NCI-H226 (cell line): ENCODE data around the gene HLA-DOB.
"Not testable (repeated sequence)": the region's sequence is repeated elsewhere in the genome, so short reads cannot be mapped to it uniquely, and the experiment has no call there.

Experiments used
- DNase-seq: peaks from one replicate; pipeline ENCODE4 v3.0.0-alpha.2; 2015

HLA-DOB gene

DNA sequence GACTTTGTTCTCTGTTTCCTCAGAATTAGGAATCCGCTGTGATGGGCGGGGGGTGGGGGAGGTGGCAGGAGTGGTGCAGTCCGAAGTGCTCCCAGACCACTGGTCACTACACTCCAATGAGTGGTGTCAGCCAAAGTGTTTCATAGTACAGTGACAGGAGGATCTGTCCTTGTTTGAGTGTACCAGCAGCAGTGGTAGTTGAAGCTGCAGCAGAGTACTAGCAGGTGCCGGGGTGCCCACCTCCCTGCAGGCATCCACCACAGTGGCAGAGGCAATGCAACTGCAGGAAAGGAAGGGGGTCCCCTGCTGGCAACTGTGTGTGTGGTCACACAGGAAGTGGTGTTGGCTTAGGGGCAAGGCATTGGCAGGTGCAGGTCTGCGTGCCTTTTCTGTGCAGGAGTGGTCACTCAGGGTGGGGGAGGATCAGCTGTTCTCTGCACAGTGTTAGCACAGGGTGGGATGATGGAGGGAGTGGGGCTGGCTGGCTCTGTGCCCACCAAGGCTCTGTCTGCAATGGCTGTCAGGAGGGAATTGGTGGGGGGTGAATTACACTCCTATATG, 9.7 kb downstream of the HLA-DOB start:
- no peak for DNase-seq

DNA sequence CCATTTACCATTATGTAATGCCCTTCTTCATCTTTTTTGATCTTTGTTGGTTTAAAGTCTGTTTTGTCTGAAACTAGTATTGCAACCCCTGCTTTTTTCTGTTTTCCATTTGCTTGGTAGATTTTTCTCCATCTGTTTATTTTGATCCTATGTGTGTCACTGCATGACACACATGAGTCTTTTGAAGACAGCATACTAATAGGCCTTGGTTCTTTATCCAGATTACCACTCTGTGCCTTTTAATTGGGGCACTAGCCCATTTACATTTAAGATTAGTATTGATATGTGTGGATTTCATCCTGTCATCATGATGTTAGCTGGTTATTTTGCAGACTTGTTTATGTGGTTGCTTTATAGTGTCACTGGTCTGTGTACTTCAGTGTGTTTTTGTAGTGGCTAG, 11.4 kb downstream of the HLA-DOB start:
- DNase-seq = not testable (repeated sequence)

DNA sequence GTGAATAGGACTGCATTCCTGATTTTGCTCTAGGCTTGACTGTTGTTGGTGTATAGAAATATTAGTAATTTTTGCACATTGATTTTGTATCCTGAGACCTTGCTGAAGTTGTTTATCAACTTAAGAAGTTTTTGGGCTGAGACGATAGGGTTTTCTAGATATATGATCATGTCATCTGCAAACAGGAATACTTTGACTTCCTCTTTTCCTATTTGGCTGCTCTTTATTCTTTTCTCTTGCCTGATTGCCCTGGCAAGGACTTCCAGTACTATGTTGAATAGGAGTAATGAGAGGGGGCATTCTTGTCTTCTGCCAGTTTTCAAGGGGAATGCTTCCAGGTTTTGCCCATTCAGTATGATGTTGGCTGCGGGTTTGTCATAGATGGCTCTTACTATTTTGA, 13.4 kb downstream of the HLA-DOB start:
- no peak for DNase-seq

DNA sequence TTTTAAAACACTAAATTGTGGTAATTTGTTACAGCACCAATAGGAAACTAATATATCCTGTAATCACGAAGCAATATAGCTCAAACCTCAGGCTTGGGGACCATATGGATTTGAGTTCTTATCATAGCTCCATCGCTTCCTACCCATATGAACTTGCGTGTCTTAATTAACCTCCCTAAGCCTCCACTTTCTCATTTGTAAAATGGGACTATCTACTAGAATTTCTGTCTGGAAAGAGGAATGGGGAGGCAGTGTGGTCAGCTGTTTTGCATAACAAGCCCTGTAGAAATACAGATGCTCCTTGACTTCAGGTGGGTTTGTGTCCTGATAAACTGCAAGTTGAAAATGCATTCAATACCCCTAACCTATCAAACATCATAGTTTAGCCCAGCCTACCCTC, 17.1 kb downstream of the HLA-DOB start:
- no peak for DNase-seq

DNA sequence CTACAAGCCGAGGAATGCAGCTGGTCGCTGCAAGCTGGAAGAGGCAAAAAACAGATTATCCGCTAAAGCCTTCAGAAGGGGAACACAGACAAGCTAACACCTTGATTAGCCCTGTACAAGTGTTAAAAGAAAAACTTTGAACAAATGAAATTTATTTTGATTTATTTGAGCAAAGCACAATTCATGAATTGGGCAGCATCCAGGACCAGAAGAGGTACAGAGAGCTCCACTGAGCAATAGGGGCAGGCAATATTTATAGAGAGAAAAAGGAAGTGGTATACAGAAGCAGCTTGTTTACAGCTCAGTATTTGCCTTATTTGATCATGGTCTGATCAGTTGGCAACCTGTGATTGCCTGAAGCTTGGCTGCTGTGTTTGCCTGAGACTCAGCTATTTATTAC, 17.6 kb downstream of the HLA-DOB start:
- DNase-seq = no peak

DNA sequence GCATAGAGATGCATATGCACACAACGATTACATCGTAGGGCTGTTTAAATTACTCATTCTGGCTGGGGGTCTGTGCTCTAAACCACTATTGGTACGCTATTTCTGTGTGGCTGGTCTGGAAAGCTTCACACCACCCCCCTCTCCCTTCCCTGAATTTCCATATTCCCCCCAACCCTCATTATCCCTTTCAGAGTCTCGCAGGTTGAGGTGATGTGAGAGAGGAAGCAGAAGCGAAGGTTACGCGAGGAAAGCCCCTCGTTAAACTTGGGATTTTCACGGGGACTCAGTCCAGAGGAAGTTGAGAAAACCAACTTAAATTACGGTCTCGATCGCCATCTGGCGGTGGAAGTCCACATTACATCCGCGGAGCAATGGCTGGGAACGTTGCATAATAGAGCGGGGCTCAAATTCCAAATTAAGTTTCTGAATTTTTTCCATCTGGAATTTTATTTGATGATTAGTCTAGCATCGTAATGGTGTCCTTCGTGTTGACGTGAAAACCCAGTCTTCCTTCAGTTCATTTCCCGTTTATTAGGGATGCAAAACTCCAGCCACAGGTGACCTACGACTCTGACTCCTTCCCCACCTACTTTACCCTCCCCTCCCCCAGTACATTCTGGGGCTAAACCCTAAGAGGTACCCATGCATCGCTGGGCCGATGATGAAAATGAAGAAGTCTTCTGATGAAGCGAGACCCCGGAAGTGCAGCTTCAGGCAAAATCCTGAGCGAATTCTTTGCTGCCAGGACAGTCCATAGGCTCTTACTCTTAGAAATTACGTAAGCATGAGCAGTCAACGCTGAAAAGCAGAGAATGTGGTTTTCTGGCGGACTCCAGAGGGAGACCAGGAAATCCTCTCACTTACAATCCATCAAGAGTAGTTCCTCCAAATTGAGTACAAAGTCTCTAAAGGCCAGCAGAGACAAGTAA, 19.7 kb downstream of the HLA-DOB start:
- peak; percentile 68 for DNase-seq

DNA sequence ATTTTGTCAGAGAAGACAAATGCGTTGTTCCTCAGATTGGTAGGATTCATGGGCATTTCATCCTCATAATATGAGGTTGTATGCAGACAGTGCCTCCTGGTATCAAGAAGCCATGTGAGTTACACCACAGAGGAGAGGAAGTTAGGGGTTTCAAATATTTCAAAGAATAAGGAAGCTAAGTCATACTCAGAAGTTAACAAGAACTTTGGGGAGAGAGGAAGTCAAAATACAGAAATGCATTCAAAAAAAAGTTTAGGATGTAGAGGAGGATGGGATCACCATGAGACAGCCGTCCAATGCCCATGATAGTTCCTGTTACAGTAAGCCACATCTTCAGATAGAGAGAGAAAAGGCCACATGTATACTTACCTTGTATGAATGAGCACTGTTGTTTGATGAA, 22.3 kb downstream of the HLA-DOB start:
- DNase-seq = no peak

DNA sequence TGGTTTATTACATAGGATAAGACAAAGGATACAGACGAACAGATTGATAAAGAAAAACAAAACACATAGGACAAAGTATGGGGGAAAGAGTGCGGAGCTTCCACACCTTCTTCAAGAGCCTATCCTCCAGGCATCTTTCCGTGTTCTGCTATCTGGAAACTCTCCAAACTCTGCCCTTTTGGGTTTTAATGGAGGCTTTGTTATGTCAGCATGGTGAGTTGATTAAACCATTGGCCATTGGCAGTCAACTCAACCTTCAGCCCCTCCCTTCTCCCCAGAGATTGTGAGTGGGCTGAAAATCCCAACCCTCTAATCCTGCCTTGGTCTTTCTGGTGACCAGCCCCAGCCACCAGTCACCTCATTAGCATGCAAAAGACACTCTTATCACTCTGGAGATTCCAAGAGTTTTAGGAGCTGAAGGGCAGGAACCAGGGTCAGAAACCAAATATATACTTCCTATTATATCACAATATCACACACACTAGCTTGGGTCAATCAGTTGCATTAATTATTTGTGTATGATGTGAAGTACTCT, 23.8 kb downstream of the HLA-DOB start:
- DNase-seq = no peak

DNA sequence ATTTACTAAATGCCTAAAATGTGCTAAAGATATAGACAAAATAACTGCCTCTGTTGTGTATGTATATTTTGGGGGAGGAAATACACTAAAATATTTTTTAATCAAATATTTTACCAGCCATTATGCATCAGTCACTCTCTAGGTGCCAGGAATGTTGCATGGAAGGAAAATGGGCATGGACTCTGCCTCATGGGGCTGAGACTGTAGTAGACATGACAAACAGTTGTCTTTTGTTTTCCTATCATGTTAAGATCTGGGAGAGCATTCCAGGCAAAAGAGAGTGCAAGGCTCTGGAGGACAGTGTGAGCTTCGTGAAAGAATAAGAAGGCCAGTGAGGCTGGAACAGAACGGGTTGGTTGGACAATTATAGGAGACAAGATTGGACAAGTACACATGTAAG, 26.5 kb downstream of the HLA-DOB start:
- DNase-seq = peak; percentile 31

DNA sequence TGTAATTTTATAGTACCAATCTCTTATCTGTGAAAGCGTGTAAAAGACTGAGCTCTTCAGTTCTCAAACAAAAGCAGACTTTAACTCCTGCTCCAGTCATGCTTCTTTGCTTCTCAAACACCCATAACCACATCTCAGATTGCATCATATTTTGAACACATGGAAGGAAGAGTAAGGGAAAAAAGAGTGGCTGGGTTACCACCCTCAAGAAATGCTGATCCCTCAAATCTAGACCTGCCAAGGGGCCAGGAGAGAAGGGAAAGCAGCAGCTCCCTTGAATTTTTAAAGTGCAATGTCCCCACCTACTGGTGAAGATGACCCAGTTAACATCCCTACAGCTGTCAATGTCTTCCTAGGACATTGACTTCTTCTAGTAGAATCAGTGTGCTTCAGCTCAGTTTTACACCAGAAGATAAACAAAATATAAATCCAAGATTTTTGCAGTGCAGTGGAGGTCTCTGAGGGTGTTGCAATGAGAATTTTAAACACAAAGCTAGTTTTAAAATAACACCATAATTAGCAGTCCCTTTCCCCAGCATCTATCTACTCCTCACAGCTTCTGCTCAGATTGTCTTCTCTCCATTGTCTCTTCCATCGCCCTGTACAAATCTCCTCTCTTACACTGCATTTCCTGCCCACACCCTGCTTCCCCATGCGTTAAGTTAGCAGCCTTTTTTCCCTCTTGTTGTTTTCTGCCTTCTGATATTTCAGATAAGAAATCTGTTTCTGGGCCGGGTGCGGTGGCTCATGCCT, 30.8 kb downstream of the HLA-DOB start:
- peak; percentile 7 for DNase-seq

DNA sequence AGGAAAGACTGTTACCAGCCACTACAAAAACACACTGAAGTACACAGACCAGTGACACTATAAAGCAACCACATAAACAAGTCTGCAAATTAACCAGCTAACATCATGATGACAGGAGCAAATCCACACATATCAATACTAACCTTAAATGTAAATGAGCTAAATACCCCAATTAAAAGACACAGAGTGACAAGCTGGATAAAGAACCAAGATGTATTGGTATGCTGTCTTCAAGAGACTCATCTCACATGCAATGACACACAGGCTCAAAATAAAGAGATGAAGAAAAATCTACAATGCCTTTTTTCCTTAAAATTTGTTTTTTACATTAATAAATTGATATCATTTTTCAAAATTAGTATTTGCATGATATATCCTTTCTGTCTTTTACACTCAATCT, 33.9 kb downstream of the HLA-DOB start:
- not testable (repeated sequence) for DNase-seq

DNA sequence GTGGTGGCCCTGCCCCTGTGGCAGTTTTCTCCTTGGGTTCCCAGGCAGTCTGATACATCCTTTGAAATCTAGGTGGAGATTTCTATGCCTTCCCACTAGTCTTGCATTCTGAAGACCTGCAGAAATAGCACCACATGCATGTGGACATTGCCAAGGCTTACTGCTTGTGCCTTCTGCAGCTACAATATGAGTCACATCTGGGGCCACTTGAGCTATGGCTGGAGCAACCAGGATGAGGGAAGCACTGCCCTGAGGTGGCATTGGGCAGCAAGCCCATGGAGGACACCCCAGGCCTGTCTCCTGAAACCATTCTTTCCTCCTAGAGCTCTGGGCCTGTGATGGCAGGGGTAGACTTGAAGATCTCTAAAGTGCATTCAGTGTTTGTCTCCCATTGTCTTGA, 37.8 kb downstream of the HLA-DOB start:
- no peak for DNase-seq

DNA sequence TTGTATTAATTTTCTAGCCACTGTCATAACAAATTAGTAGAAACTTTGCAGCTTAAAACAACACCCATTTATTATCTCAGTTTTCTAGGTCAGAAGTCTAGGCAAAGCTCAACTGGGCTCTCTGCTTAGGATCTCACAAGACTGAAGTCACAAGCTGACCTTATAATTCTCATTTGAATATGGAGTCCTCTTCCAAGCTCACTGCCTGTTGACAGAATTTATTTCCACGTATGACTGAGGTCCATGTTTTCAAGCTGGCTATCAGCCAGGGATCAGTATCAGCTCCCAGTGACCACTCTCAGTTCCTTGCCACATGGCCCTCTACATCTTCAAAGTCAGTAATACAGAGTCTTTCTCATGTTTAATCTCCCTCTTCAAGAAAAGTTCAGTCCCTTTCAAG, 41.7 kb downstream of the HLA-DOB start:
- no peak for DNase-seq

DNA sequence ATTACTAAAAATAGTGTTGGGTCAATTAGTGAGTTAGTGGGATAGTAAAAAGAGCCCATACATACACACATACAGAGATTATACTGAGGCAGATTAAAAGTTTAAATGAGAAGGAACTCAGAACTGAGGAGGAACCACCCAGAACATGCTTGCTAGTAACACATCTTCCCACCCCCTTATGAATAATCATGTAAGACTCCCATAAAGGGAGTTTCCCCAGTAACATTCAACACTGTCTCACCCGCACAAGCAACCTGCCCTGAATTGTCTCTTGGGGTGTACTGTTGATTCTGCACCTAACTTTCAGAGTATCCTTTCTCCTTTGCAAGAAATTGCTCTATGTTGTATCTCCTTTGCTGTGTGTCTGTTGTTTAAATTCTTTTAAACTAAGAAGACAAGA, 42.4 kb downstream of the HLA-DOB start:
- no peak for DNase-seq

DNA sequence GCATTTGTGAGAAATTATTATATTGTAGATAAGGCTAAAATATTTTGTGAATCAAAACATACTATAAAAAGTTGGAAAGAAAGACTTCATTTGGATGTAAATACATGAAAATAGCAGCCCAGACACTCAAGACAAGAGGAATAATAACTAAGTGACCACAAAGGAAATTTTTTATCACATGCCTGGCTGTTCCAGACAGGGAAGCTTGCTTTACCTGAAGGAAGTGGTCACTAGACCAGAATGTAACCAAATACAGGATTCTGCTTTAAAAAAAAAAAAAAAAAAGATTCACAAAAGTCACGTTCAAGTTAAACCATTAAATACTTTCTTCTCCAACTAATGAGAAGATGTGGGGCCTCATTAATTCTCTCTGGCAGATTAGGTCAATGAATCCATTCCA, 44.1 kb downstream of the HLA-DOB start:
- no peak for DNase-seq

DNA sequence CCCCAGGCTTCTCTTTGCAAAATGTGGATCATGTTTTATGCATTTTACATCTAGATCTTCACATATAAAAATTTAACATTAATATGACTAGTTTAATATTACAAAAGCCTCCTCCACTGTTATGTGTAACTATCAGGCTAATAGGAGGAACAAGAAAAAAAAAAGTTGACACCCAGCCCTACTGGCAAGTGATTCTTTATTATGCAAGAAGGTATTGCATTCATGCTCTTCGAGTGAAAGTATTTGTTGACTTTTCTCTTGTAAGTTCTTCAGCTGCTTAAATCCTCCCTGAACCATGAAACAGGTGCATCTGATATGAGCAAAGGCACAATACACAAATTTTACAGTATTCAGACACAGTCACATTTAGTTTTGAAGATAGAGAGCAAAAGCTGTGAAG, 52.8 kb downstream of the HLA-DOB start:
- no peak for DNase-seq

DNA sequence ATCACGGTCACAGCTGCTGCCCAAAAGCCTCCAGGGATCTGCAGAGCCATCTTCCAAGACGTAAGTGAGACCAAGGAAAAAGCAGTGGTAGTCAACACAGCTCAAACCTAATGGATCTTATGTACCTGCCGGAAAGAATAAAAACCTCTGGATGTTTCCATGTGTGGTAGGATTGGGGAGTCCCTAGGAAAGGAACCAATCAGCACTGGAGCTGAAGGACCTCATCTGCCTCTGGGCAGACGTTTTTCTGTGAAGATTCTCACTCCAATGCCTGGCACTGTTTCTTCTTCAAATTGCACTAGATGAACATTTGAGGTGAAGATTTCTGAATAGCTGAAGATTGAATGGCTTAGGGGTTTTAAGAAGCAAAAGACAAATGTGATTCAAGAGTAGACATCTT, 53.4 kb downstream of the HLA-DOB start, which contains the start of gene HLA-DQB2:
Gene HLA-DQB2 (minus strand): TSS at position 112 of the 400 bp plus-strand sequence. CDS start 62 bp downstream, at position 50.
- no peak for DNase-seq
